H1 (cell line): ENCODE results near the gene SMG5. TPM values are rescaled to one million over a fixed set of nuclear protein-coding genes. Genes with fewer than 3 reads are reported as not detected.

Source experiments
- CHD1 ChIP-seq: IDR thresholded peaks from 2 replicates; pipeline ENCODE4 v1.6.1; 2012; ENCODE audit warnings: low read depth, low read length, improper control_type of control experiment
- JUN ChIP-seq: IDR thresholded peaks from 2 replicates; pipeline ENCODE4 v1.6.1; 2011; ENCODE audit warnings: low read depth, mild to moderate bottlenecking, improper control_type of control experiment, low read length
- KDM5A ChIP-seq: fragments of 200-600 bp; IDR thresholded peaks from 2 replicates; pipeline ENCODE4 v1.7.1; 2012; ENCODE audit warnings: mild to moderate bottlenecking, low read length, inconsistent platforms, mixed read lengths
- NRF1 ChIP-seq: IDR thresholded peaks from 2 replicates; pipeline ENCODE4 v1.6.1; 2011; ENCODE audit warnings: mild to moderate bottlenecking, low read depth, low read length, improper control_type of control experiment
- POLR2AphosphoS5 ChIP-seq: IDR thresholded peaks from 2 replicates; pipeline ENCODE4 v1.6.1; 2011; ENCODE audit warnings: low read depth, low read length
- polyA plus RNA-seq, 7 experiments: library from polyadenylated mRNA; depleted of rRNA in 3 of 7; stranded (reverse) in 5 of 7; unstranded in 2 of 7; fragments of >200 nt in 5 of 7; fragments of 200-250 nt in 2 of 7; gene quantifications; 1 replicate in 5 of 7; 2 replicates in 1 of 7; 4 replicates in 1 of 7; pipeline versions ENCODE4 v1.2.1 to v1.2.3, GENCODE V29; 2011 to 2013; ENCODE audit warnings: missing spikeins in 2 of 7, mixed read lengths in 2 of 7
- total RNA-seq: library from RNA; stranded (reverse); fragmentation: NEBNext Ultra II Directional; extraction: Animal tissue kit (Norgen Biotek cat#: 25700); gene quantifications from 2 replicates; pipeline ENCODE4 v1.2.1, GENCODE V29; 2021
- TF ChIP-seq, protein P1 (sequence below): IDR thresholded peaks from 2 replicates; pipeline ENCODE4 v1.6.1; 2011; ENCODE audit warnings: low read depth, mild to moderate bottlenecking, low read length; ENCODE audit not compliant: insufficient read depth
- TF ChIP-seq, protein P2 (sequence below): IDR thresholded peaks from 2 replicates; pipeline ENCODE4 v1.6.1; 2012; ENCODE audit warnings: low read length, inconsistent platforms

SMG5 gene
- total and polyA plus RNA-seq, 2 of the 8 experiments (the other 6 are each of a cell fraction or from before 2014, with no cell fraction given), result 32.7 to 98.0 TPM

DNA sequence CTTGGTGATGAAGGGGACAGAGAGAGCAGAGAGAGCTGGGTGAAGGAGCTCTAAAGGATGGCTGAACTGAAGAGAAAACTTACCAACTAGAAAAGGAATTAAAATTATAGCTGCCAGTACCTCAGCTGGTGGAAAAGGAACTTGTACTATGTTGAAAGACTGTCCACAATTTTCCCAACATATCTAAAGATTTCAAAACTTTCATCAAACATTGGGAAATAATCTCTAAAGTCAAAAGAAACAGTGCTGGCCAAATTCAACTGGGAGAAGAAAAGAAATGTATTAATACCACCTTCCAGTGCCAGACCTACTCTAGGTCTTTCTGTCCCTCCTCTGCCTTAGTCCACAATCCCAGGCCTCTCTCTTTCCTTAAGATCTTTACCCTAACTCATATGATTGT lies 6.1 kb downstream of the SMG5 start (continued):
- TF ChIP-seq, protein P1, sequence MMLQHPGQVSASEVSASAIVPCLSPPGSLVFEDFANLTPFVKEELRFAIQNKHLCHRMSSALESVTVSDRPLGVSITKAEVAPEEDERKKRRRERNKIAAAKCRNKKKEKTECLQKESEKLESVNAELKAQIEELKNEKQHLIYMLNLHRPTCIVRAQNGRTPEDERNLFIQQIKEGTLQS, result no peak
- TF ChIP-seq POLR2AphosphoS5 (no peak), JUN (no peak), CHD1 (no peak), KDM5A (no peak), NRF1 (no peak)
- TF ChIP-seq, protein P2, sequence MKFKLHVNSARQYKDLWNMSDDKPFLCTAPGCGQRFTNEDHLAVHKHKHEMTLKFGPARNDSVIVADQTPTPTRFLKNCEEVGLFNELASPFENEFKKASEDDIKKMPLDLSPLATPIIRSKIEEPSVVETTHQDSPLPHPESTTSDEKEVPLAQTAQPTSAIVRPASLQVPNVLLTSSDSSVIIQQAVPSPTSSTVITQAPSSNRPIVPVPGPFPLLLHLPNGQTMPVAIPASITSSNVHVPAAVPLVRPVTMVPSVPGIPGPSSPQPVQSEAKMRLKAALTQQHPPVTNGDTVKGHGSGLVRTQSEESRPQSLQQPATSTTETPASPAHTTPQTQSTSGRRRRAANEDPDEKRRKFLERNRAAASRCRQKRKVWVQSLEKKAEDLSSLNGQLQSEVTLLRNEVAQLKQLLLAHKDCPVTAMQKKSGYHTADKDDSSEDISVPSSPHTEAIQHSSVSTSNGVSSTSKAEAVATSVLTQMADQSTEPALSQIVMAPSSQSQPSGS, result no peak
